ENCODE data around the gene USP3.

Gene USP3

GRCh38 chr15:63600001-63600615 is 95.7 kb downstream of the USP3 start:
- Histone ChIP-seq H3K4me3 (ENCODE audit: low read depth in 1 of 2, low read length in 2 of 2) (peak overlapping the region in 1 of 2 experiments; percentile 82; a peak in 3 of 4 replicates), H3K79me2 (ENCODE audit: insufficient read depth, low read length) (no peaks in the 10 kb centered on the region), H3K27me3 (ENCODE audit: insufficient read depth, low read length, poor library complexity) (no peaks in the 10 kb centered on the region), H2AFZ (ENCODE audit: low read depth, low read length) (peak overlapping the region; percentile 97), H3K36me3 (ENCODE audit: insufficient read depth, low read length) (no peaks in the 10 kb centered on the region), H3K9ac (ENCODE audit: low read depth, low read length) (peak overlapping the region; percentile 74), H3K9me3 (ENCODE audit: insufficient read depth, low read length, severe bottlenecking) (no peaks in the 10 kb centered on the region), H3K4me2 (ENCODE audit: insufficient read depth, low read length) (peak overlapping the region; percentile 99), H3K4me1 (ENCODE audit: insufficient read depth, low read length) (peaks cover 20% of the 10 kb centered on the region), H4K20me1 (ENCODE audit: insufficient read depth, low read length) (peaks cover 2% of the 10 kb centered on the region; the same call in 1 of the 2 replicates), H3K27ac (ENCODE audit: low read length) (peak overlapping the region; percentile 52; the same call in 1 of the 2 replicates)
- TF ChIP-seq CTCF (IDR thresholded peaks at IDR 0.05; ENCODE audit: borderline replicate concordance, extremely low read depth, low read length, poor library complexity, severe bottlenecking) (no peak), EZH2 (IDR thresholded peaks at IDR 0.05; ENCODE audit: borderline replicate concordance, low read depth, low read length, severe bottlenecking) (no peak)
- DNase-seq = no peak
- ATAC-seq (ENCODE audit: insufficient read depth, low read depth) = peak; percentile 3; the same call in 1 of the 3 replicates

GRCh38 chr15:63600616-63601025 is 96.2 kb downstream of the USP3 start:
- no peaks in the 10 kb centered on the region for H3K79me2 ChIP-seq (ENCODE audit: insufficient read depth, low read length)
- DNase-seq (peak; percentile 82), ATAC-seq (ENCODE audit: insufficient read depth, low read depth) (peak; percentile 79)
- peak overlapping the region; percentile 52; the same call in 1 of the 2 replicates for H3K27ac ChIP-seq (ENCODE audit: low read length)
- H3K9me3 ChIP-seq (ENCODE audit: insufficient read depth, low read length, severe bottlenecking) = no peaks in the 10 kb centered on the region
- H4K20me1 ChIP-seq (ENCODE audit: insufficient read depth, low read length) = peaks cover 2% of the 10 kb centered on the region; the same call in 1 of the 2 replicates
- H3K9ac ChIP-seq (ENCODE audit: low read depth, low read length) = peak overlapping the region; percentile 74
- peaks cover 20% of the 10 kb centered on the region for H3K4me1 ChIP-seq (ENCODE audit: insufficient read depth, low read length)
- peak overlapping the region; percentile 99 for H3K4me2 ChIP-seq (ENCODE audit: insufficient read depth, low read length)
- no peaks in the 10 kb centered on the region for H3K27me3 ChIP-seq (ENCODE audit: insufficient read depth, low read length, poor library complexity)
- TF ChIP-seq EZH2 (IDR thresholded peaks at IDR 0.05; ENCODE audit: borderline replicate concordance, low read depth, low read length, severe bottlenecking) (no peak), CTCF (IDR thresholded peaks at IDR 0.05; ENCODE audit: borderline replicate concordance, extremely low read depth, low read length, poor library complexity, severe bottlenecking) (peak; percentile 5)
- peak overlapping the region; percentile 97 for H2AFZ ChIP-seq (ENCODE audit: low read depth, low read length)
- H3K4me3 ChIP-seq (ENCODE audit: low read depth in 1 of 2, low read length in 2 of 2) = peak overlapping the region; percentile 47 to 82; a peak in 3 of 4 replicates
- H3K36me3 ChIP-seq (ENCODE audit: insufficient read depth, low read length) = no peaks in the 10 kb centered on the region

- H4K20me1 ChIP-seq (ENCODE audit: insufficient read depth, low read length) = peaks cover 2% of the 10 kb centered on the region; the same call in 1 of the 2 replicates
- peak overlapping the region; percentile 74 for H3K9ac ChIP-seq (ENCODE audit: low read depth, low read length)
- TF ChIP-seq EZH2 (IDR thresholded peaks at IDR 0.05; ENCODE audit: borderline replicate concordance, low read depth, low read length, severe bottlenecking) (no peak), CTCF (IDR thresholded peaks at IDR 0.05; ENCODE audit: borderline replicate concordance, extremely low read depth, low read length, poor library complexity, severe bottlenecking) (no peak)
- DNase-seq (peak; percentile 64), ATAC-seq (ENCODE audit: insufficient read depth, low read depth) (peak; percentile 50)
- H3K4me3 ChIP-seq (ENCODE audit: low read depth in 1 of 2, low read length in 2 of 2) = peak overlapping the region; percentile 47 to 82
- peak overlapping the region; percentile 63 for H3K27ac ChIP-seq (ENCODE audit: low read length)
- no peaks in the 10 kb centered on the region for H3K9me3 ChIP-seq (ENCODE audit: insufficient read depth, low read length, severe bottlenecking)
- peaks cover 20% of the 10 kb centered on the region for H3K4me1 ChIP-seq (ENCODE audit: insufficient read depth, low read length)
- H3K36me3 ChIP-seq (ENCODE audit: insufficient read depth, low read length) = no peaks in the 10 kb centered on the region
- H3K4me2 ChIP-seq (ENCODE audit: insufficient read depth, low read length) = peak overlapping the region; percentile 99
- no peaks in the 10 kb centered on the region for H3K79me2 ChIP-seq (ENCODE audit: insufficient read depth, low read length)
- H3K27me3 ChIP-seq (ENCODE audit: insufficient read depth, low read length, poor library complexity) = no peaks in the 10 kb centered on the region
- peak overlapping the region; percentile 97 for H2AFZ ChIP-seq (ENCODE audit: low read depth, low read length)
Measured at GRCh38 chr15:63601026-63601703, 96.8 kb downstream of the USP3 start.

Measured in DND-41 (cell line).